Middle frontal gyrus (tissue), 1 donor: ENCODE data around the gene ERP44.
"Not testable (repeated sequence)": the region's sequence is repeated elsewhere in the genome, so short reads cannot be mapped to it uniquely, and the experiment has no call there.

Experiments
- DNase-seq: peaks from one replicate; pipeline ENCODE4 v3.0.0-alpha.2; 2015; ENCODE audit warnings: low spot score; ENCODE audit errors: extremely low spot score

ERP44 gene

DNA sequence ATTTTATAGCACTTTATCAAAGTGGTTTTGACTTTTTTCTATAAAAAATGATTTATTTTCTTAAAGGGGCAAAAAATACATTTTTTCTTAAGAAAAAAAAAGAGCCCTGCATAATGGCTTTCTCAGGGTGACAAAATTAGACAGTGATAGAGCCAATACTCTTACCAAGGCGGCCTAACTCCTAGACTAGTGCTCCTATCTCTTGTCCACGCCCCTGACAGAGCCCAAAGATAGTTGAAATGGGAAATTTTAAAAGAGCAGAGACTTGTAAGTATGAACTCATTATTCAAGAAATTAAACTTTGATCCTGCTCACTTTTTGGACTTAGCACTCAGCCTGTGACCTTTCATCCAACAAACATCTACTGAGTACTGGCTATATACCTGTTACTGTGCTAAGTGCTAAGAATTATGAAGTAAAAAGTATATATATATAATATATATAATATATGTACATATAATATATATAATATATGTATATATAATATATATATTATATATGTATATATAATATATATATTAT, 1.4 kb upstream of the ERP44 start:
- no peak for DNase-seq

DNA sequence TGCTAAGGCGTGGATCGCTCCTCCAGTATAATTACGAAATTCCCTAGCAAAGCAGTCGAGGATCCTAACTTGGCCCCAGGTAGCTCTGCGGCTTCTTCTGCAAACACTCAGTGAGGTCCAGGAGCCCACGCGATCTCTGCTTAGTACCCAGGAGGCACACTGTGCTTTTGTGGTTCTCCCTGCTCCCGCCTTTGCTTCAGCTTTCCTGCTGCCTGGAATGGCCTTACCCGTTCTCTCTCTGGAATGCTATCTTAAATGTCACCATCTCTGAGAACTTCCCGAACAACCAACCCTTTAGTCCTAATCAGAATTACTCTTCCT, 882 bp upstream of the ERP44 start:
- no peak for DNase-seq

DNA sequence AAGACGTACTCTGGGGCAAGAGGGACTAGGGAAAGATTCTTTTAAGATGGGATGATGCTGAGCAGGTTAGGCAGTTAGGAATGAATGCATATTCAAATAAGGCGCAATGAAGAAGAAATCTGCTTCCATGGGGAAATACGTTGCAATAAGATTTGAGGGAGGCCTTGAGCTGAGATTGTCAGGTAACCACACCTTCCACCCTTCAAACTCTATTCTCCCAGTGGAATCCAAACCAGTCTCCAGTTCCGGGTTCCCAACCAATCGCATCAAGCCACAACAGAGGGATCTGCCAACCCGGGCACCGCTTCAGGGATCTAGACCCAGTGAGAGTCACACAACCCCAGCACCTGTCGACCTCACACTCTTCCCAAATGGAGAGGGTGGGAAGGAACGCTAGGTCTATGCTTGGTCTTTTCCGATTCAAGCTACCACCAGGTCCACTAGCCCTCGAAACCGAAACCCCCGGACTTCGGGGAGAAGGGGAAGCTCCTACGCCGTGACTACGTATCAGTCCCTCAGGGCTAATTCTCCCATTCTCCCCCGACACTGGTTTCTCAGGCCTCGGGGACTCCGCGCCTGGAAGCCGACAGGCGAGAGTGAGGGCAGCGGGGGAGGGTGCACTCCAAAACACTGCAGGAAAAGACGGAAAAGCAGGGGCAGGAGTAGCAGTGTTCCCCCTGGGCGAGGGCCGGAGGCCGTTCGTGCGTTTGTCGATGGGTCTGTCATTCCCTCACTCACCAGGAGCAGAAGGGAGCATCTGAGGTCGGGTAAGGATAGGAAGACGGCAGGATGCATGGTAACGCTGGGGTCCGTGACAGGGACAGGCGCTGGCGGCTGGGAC, 534 bp downstream of the ERP44 start:
- no peak for DNase-seq

DNA sequence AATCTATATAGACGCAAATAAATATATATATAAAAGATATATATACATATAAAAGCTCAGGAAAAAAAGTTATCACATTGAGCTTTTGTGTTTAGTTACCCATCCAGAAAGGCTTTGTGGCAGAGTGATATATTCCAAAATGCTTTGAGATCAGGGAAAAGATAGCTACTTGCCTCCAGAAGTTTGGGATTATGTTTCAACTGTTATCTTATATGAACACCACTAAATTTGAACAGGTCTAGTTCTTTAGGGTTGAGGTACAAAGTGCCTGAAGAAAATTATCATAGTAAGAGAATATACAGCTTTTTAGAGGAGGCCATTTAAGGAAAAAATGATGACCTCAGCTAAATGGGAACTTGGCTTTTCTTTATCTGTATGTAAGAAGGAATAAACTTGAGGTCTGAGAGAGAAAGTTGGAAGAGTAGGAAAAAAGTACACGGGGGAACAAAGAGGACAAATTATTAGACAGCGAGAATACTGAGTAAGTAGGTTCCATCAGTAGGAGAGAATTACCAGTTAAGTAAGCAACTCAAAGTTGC, 2.4 kb downstream of the ERP44 start:
- no peak for DNase-seq

DNA sequence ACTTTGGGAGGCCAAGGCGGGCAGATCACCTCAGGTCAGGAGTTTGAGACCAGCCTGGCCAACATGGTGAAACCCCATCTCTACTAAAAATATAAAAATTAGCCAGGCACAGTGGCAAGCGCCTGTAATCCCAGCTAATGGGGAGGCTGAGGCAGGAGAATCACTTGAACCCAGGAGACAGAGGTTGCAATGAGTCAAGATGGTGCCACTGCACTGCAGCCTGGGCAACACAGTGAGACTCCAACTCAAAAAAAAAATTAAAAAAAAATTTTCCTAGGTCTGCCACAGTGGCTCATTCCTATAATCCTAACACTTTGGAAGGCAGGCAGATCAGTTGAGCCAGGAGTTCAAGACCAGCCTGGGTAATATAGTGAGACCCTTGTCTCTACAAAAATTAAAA, 4.4 kb downstream of the ERP44 start:
- DNase-seq, result not testable (repeated sequence)

- no peak for DNase-seq
Measured at GRCh38 chr9:100092066-100092465, 6.7 kb downstream of the ERP44 start.

DNA sequence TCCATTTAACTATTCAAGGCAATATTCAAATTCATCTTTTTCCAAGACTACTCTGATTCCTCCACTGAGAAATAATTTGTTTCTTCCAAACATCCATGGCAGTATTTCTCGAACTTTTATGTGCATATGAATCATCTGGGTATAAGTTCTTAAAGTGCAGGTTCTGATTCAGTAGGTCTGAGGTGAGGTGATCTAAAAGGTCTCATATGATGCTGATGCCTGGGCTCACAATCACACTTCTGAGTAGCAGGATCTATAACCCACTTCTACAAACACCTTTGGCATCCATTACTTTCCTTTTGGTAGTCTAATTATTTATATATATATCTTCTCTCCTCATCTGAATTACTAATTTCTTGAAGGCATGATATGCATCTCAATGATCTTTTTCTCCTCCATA, 7.2 kb downstream of the ERP44 start:
- no peak for DNase-seq

DNA sequence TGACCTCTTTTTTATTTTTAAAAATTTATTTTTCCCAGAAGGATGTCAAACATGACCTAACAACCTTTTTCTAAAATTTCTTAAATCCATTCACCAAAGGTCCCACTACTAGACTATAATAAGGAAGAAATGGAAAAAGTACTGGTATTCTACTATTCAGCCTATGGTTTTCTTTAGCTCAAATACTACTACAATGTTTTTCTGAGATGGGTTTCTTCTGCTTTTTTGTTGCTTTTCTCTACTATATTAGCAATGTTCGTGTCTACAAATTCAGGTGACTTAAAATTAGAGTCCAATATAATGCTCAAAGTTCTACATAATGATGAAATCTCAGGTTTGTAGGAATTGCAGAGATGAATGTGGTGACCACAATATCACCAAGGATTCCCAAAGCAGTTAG, 7.9 kb downstream of the ERP44 start:
- no peak for DNase-seq

GRCh38 chr9:100088202-100088601, 10.6 kb downstream of the ERP44 start:
- no peak for DNase-seq

DNA sequence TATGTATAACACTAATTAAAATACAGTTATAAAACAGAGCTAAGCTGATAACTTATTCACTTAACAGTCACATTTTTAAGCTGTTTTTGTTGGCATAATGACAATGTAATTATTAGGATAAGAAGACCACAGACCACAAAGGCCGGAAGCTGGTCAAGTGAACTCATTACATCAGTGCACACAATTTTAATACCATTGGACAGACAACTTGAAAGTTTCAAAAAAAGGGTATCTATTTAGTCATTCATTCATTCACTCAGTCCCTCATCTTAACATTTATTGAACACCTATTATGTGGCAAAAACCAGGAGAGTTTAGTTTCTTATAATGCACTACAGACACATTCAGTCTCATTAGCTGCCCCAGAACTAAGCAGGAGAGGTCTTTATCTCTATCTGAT, 11.6 kb downstream of the ERP44 start:
- no peak for DNase-seq

- no peak for DNase-seq
Measured at GRCh38 chr9:100086097-100086635, 12.6 kb downstream of the ERP44 start.

DNA sequence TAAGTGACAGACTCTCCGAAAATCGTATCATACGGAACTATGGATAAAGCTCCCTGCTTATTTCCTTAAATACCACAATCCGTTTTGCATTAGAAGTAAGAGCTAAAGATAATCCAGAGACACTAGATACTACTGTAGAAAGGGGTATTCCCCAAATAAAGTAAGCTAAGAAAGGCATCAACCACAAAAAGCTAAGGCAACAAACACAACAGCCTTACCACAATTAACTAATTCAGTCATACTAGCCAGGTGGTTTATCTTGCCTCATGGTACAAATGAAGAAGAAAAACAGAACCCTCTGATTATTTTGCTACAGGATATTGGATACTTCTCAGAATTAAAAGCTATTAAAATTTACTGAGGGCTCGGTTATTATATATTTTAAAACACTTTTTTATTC, 14.1 kb downstream of the ERP44 start:
- DNase-seq, result no peak

DNA sequence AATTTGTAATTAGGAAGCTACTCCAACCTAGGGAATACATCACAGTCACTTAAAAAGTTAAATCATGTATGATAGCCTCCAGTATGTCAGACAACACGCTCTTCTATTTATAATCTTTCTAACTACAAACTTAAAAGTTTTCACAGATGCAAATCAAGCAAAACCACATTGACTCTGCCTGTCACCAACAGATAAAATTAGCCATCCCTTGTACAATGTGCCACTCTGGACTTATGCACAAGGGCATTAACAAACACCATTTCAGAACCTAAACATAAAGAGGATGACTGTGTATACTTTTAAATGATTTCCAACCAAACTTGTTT, 14.7 kb downstream of the ERP44 start:
- DNase-seq, result no peak

DNA sequence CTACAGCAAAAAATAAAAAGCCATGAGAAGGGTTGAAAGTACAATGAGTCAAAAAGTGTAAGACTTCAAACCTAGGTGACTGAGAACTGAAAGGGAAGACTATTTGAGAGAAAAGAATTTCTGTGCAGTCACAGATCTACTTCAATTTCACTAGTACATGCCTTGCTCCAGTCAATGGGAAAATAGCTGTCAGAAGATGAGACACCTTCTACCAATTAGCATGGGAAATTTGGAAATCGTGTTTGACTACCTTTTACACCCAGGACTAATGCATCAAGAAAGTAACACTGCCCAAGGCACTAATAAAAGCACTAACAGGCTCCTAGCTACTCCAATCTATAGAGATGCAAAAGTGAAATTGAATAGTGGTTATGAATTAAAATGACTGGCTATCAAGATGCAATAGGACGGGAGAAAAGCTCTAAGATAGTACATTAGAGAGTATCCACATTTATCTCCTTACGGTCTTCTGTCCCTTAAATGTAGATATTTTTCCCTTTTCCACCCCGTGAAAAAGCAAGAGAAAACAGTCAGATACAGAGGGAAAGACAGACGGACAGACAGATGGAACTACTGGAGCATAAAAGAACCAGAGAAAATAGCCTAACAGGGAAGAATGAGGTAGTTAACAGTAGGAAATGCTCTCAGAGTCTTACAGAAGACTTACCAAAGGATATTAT, 15.2 kb downstream of the ERP44 start:
- no peak for DNase-seq

DNA sequence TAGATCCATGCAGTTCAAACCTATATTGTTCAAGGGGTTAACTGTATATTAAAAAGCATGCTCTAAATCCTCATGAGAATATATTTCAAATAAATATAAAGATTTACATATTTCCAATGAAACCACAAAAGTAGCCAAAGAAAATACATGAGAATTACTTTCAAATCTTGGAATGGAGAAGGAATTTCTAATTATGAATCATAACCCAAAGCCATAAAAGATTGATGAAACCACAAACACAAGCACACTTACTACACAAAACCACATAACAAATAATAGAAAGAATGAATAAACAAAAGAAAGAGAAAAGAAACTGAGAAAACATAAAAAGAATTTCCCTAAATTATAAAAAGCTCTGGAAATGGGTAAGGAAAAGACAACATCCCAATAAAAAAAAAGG, 16.0 kb downstream of the ERP44 start:
- no peak for DNase-seq

DNA sequence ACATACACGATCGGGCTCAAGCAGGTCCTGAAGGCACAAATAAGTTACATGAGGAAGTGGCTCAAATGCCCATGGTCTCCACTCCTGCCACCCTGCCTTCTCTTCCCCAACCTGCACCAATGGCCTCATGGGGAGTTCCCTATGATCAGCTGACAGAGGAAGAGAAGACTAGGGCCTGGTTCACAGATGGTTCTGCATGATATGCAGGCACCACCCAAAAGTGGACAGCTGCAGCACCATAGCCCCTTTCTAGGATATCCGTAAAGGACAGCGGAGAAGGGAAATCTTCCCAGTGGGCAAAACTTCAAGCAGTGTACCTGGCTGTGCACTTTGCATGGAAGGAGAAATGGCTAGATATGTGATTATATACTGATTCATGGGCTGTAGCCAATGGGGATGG, 22.5 kb downstream of the ERP44 start:
- DNase-seq, result not testable (repeated sequence)

DNA sequence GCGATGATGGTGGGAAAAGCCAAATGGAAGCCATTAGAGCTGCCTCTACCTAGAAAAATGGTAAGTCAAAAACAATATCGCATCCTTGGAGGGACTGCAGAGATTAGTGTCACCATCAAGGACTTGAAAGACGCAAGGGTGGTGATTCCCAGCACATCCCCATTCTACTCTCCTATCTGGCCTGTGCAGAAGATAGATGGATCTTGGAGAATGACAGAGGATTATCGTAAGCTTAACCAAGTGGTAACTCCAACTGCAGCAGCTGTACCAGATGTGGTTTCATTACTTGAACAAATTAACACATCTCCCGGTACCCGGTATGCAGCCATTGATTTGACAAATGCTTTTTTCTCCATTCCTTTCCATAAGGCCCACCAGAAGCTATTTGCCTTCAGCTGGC, 23.8 kb downstream of the ERP44 start:
- no peak for DNase-seq

- no peak for DNase-seq
Measured at GRCh38 chr9:100074093-100074492, 24.7 kb downstream of the ERP44 start.

GRCh38 chr9:100072805-100073204, 26.0 kb downstream of the ERP44 start:
- DNase-seq, result no peak

DNA sequence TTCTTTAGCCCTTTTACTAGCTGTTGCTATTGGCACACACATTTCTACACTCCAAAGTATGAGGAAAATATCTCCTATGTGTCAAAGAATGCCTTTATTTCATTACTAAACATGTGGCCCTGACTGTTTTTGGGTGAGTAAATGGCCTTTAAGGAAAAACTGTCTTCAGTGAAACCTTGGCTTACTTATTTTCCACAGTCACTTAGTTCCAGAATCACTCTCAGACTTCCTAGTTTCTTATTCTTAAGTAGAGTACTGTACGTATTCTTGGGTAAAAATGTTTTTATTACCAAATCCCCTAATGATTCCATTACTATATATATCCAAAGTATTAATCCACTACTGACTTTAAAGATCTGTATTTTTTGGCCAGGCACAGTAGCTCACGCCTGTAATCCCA, 27.5 kb downstream of the ERP44 start:
- no peak for DNase-seq

- no peak for DNase-seq
Measured at GRCh38 chr9:100070104-100071041, 28.4 kb downstream of the ERP44 start.
